Measurements from ENCODE around the gene PLEKHG4B.

GRCh38 chr5:142246-142810 is 50.4 kb downstream of the PLEKHG4B start:
- TF ChIP-seq CTCF (conservative IDR thresholded peaks at IDR 0.05) (no peak), ZFX (IDR thresholded peaks at IDR 0.05) (no peak)
